ENCODE measurements around the gene THAP10.
"Not testable (repeated sequence)": the region's sequence is repeated elsewhere in the genome, so short reads cannot be mapped to it uniquely, and the experiment has no call there.

THAP10 gene

GRCh38 chr15:70892002-70892911 is at the start of gene THAP10, which contains the start of gene LRRC49:
THAP10 (minus strand) TSS chr15:70892433; CDS start chr15:70892272, 161 bp downstream.
LRRC49 (plus strand) TSS chr15:70892826; CDS start chr15:70892895, 69 bp downstream.
- Histone ChIP-seq H3K4me1 (ENCODE audit: control insufficient read depth in 2 of 2, insufficient read depth in 2 of 2, low read length in 2 of 2) (peaks cover 4 to 5% of the 10 kb centered on the region in 2 donors), H3K36me3 (ENCODE audit: control insufficient read depth in 2 of 2, insufficient read depth in 2 of 2, low read length in 2 of 2) (no peaks in the 10 kb centered on the region), H3K27me3 (ENCODE audit: control insufficient read depth in 2 of 2, insufficient read depth in 2 of 2, low read length in 2 of 2) (no peaks in the 10 kb centered on the region), H3K9me3 (ENCODE audit: control insufficient read depth in 2 of 2, low read length in 2 of 2) (no peaks in the 10 kb centered on the region), H3K27ac (ENCODE audit: low read depth in 2 of 2, low read length in 2 of 2) (peak within 1 kb of the TSS; percentile 48 to 78), H3K4me3 (ENCODE audit: low read length in 2 of 2) (peak within 1 kb of the TSS; percentile 82 to 92), H3K9ac (ENCODE audit: low read depth in 1 of 2, low read length in 2 of 2) (peak within 1 kb of the TSS; percentile 29 to 73)

GRCh38 chr15:70936326-70936725 is 44.1 kb upstream of the THAP10 start:
- Histone ChIP-seq H3K4me1 (ENCODE audit: control insufficient read depth in 2 of 2, insufficient read depth in 2 of 2, low read length in 2 of 2) (no peaks in the 10 kb centered on the region), H3K27me3 (ENCODE audit: control insufficient read depth in 2 of 2, insufficient read depth in 2 of 2, low read length in 2 of 2) (no peaks in the 10 kb centered on the region), H3K27ac (ENCODE audit: low read depth in 2 of 2, low read length in 2 of 2) (no peak overlapping the region), H3K9me3 (ENCODE audit: control insufficient read depth in 2 of 2, low read length in 2 of 2) (no peaks in the 10 kb centered on the region), H3K9ac (ENCODE audit: low read depth in 1 of 2, low read length in 2 of 2) (no peak overlapping the region), H3K4me3 (ENCODE audit: low read length in 2 of 2) (no peak overlapping the region), H3K36me3 (ENCODE audit: control insufficient read depth in 2 of 2, insufficient read depth in 2 of 2, low read length in 2 of 2) (no peaks in the 10 kb centered on the region)

- Histone ChIP-seq H3K4me1 (ENCODE audit: control insufficient read depth in 2 of 2, insufficient read depth in 2 of 2, low read length in 2 of 2) (no peaks in the 10 kb centered on the region), H3K27me3 (ENCODE audit: control insufficient read depth in 2 of 2, insufficient read depth in 2 of 2, low read length in 2 of 2) (no peaks in the 10 kb centered on the region), H3K9me3 (ENCODE audit: control insufficient read depth in 2 of 2, low read length in 2 of 2) (no peaks in the 10 kb centered on the region), H3K4me3 (ENCODE audit: low read length in 2 of 2) (no peak overlapping the region), H3K27ac (ENCODE audit: low read depth in 2 of 2, low read length in 2 of 2) (no peak overlapping the region), H3K36me3 (ENCODE audit: control insufficient read depth in 2 of 2, insufficient read depth in 2 of 2, low read length in 2 of 2) (no peaks in the 10 kb centered on the region), H3K9ac (ENCODE audit: low read depth in 1 of 2, low read length in 2 of 2) (no peak overlapping the region)
Observed at GRCh38 chr15:70935631-70936030, 43.4 kb upstream of the THAP10 start.

GRCh38 chr15:70933411-70933810 is 41.2 kb upstream of the THAP10 start:
- H3K27ac ChIP-seq (ENCODE audit: low read depth in 2 of 2, low read length in 2 of 2): no peak overlapping the region
- H3K27me3 ChIP-seq (ENCODE audit: control insufficient read depth in 2 of 2, insufficient read depth in 2 of 2, low read length in 2 of 2): no peaks in the 10 kb centered on the region
- H3K36me3 ChIP-seq (ENCODE audit: control insufficient read depth in 2 of 2, insufficient read depth in 2 of 2, low read length in 2 of 2): no peaks in the 10 kb centered on the region
- no peaks in the 10 kb centered on the region for H3K4me1 ChIP-seq (ENCODE audit: control insufficient read depth in 2 of 2, insufficient read depth in 2 of 2, low read length in 2 of 2)
- no peaks in the 10 kb centered on the region for H3K9me3 ChIP-seq (ENCODE audit: control insufficient read depth in 2 of 2, low read length in 2 of 2)
- H3K4me3 ChIP-seq (ENCODE audit: low read length in 2 of 2): no peak overlapping the region
- no peak overlapping the region for H3K9ac ChIP-seq (ENCODE audit: low read depth in 1 of 2, low read length in 2 of 2)

- H3K27ac ChIP-seq (ENCODE audit: low read depth in 2 of 2, low read length in 2 of 2): no peak overlapping the region
- H3K27me3 ChIP-seq (ENCODE audit: control insufficient read depth in 2 of 2, insufficient read depth in 2 of 2, low read length in 2 of 2): no peaks in the 10 kb centered on the region
- no peaks in the 10 kb centered on the region for H3K36me3 ChIP-seq (ENCODE audit: control insufficient read depth in 2 of 2, insufficient read depth in 2 of 2, low read length in 2 of 2)
- no peak overlapping the region for H3K9ac ChIP-seq (ENCODE audit: low read depth in 1 of 2, low read length in 2 of 2)
- H3K4me3 ChIP-seq (ENCODE audit: low read length in 2 of 2): no peak overlapping the region
- H3K4me1 ChIP-seq (ENCODE audit: control insufficient read depth in 2 of 2, insufficient read depth in 2 of 2, low read length in 2 of 2): no peaks in the 10 kb centered on the region
- no peaks in the 10 kb centered on the region for H3K9me3 ChIP-seq (ENCODE audit: control insufficient read depth in 2 of 2, low read length in 2 of 2)
Observed at GRCh38 chr15:70932397-70932796, 40.2 kb upstream of the THAP10 start.

- no peak overlapping the region for H3K4me3 ChIP-seq (ENCODE audit: low read length in 2 of 2)
- H3K27ac ChIP-seq (ENCODE audit: low read depth in 2 of 2, low read length in 2 of 2): no peak overlapping the region
- H3K36me3 ChIP-seq (ENCODE audit: control insufficient read depth in 2 of 2, insufficient read depth in 2 of 2, low read length in 2 of 2): no peaks in the 10 kb centered on the region
- H3K9me3 ChIP-seq (ENCODE audit: control insufficient read depth in 2 of 2, low read length in 2 of 2): no peaks in the 10 kb centered on the region
- no peak overlapping the region for H3K9ac ChIP-seq (ENCODE audit: low read depth in 1 of 2, low read length in 2 of 2)
- no peaks in the 10 kb centered on the region for H3K27me3 ChIP-seq (ENCODE audit: control insufficient read depth in 2 of 2, insufficient read depth in 2 of 2, low read length in 2 of 2)
- no peaks in the 10 kb centered on the region for H3K4me1 ChIP-seq (ENCODE audit: control insufficient read depth in 2 of 2, insufficient read depth in 2 of 2, low read length in 2 of 2)
Observed at GRCh38 chr15:70931821-70932220, 39.6 kb upstream of the THAP10 start.

GRCh38 chr15:70926914-70927313 is 34.7 kb upstream of the THAP10 start:
- H3K4me1 ChIP-seq (ENCODE audit: control insufficient read depth in 2 of 2, insufficient read depth in 2 of 2, low read length in 2 of 2); H3K9ac ChIP-seq (ENCODE audit: low read depth in 1 of 2, low read length in 2 of 2); H3K4me3 ChIP-seq (ENCODE audit: low read length in 2 of 2); H3K9me3 ChIP-seq (ENCODE audit: control insufficient read depth in 2 of 2, low read length in 2 of 2); H3K27me3 ChIP-seq (ENCODE audit: control insufficient read depth in 2 of 2, insufficient read depth in 2 of 2, low read length in 2 of 2); H3K36me3 ChIP-seq (ENCODE audit: control insufficient read depth in 2 of 2, insufficient read depth in 2 of 2, low read length in 2 of 2); H3K27ac ChIP-seq (ENCODE audit: low read depth in 2 of 2, low read length in 2 of 2): not testable (repeated sequence)

- Histone ChIP-seq H3K27me3 (ENCODE audit: control insufficient read depth in 2 of 2, insufficient read depth in 2 of 2, low read length in 2 of 2) (no peaks in the 10 kb centered on the region), H3K27ac (ENCODE audit: low read depth in 2 of 2, low read length in 2 of 2) (no peak overlapping the region), H3K4me1 (ENCODE audit: control insufficient read depth in 2 of 2, insufficient read depth in 2 of 2, low read length in 2 of 2) (no peaks in the 10 kb centered on the region), H3K9ac (ENCODE audit: low read depth in 1 of 2, low read length in 2 of 2) (no peak overlapping the region), H3K36me3 (ENCODE audit: control insufficient read depth in 2 of 2, insufficient read depth in 2 of 2, low read length in 2 of 2) (no peaks in the 10 kb centered on the region), H3K4me3 (ENCODE audit: low read length in 2 of 2) (no peak overlapping the region), H3K9me3 (ENCODE audit: control insufficient read depth in 2 of 2, low read length in 2 of 2) (no peaks in the 10 kb centered on the region)
Observed at GRCh38 chr15:70923311-70924080, 31.3 kb upstream of the THAP10 start.

- Histone ChIP-seq H3K27ac (ENCODE audit: low read depth in 2 of 2, low read length in 2 of 2) (no peak overlapping the region), H3K4me3 (ENCODE audit: low read length in 2 of 2) (no peak overlapping the region), H3K9ac (ENCODE audit: low read depth in 1 of 2, low read length in 2 of 2) (no peak overlapping the region), H3K4me1 (ENCODE audit: control insufficient read depth in 2 of 2, insufficient read depth in 2 of 2, low read length in 2 of 2) (no peaks in the 10 kb centered on the region), H3K27me3 (ENCODE audit: control insufficient read depth in 2 of 2, insufficient read depth in 2 of 2, low read length in 2 of 2) (no peaks in the 10 kb centered on the region), H3K9me3 (ENCODE audit: control insufficient read depth in 2 of 2, low read length in 2 of 2) (no peaks in the 10 kb centered on the region), H3K36me3 (ENCODE audit: control insufficient read depth in 2 of 2, insufficient read depth in 2 of 2, low read length in 2 of 2) (no peaks in the 10 kb centered on the region)
Observed at GRCh38 chr15:70922119-70922518, 29.9 kb upstream of the THAP10 start.
